Mucosa of stomach (tissue), 1 donor: ENCODE measurements around the gene HSD11B1L.
"Not testable (repeated sequence)": the region's sequence is repeated elsewhere in the genome, so short reads cannot be mapped to it uniquely, and the experiment has no call there.

ENCODE experiments used
- H3K27me3 ChIP-seq: one replicate; pipeline ENCODE4 v1.7.0; 2013; ENCODE audit warnings: mild to moderate bottlenecking, low read length; ENCODE audit not compliant: control insufficient read depth, insufficient read depth
- H3K36me3 ChIP-seq: one replicate; pipeline ENCODE4 v1.7.0; 2013; ENCODE audit warnings: low read length; ENCODE audit not compliant: control insufficient read depth, insufficient read depth
- H3K4me1 ChIP-seq: one replicate; pipeline ENCODE4 v1.7.0; 2013; ENCODE audit warnings: mild to moderate bottlenecking, low read length; ENCODE audit not compliant: control insufficient read depth, insufficient read depth
- H3K4me3 ChIP-seq: one replicate; pipeline ENCODE4 v1.7.0; 2013; ENCODE audit warnings: low read length
- H3K9ac ChIP-seq: one replicate; pipeline ENCODE4 v1.7.0; 2013; ENCODE audit warnings: mild to moderate bottlenecking, low read length, moderate library complexity
- H3K9me3 ChIP-seq: one replicate; pipeline ENCODE4 v1.7.0; 2013; ENCODE audit warnings: mild to moderate bottlenecking, low read length, moderate library complexity; ENCODE audit not compliant: control insufficient read depth
- donor health status: Pancreatic carcinoma.

HSD11B1L gene

GRCh38 chr19:5714816-5715215 is 34.0 kb downstream of the HSD11B1L start:
- Histone ChIP-seq H3K4me1 (peaks cover 14% of the 10 kb centered on the region), H3K27me3 (no peaks in the 10 kb centered on the region), H3K9ac (no peak overlapping the region), H3K4me3 (no peak overlapping the region), H3K36me3 (peaks cover 10% of the 10 kb centered on the region), H3K9me3 (no peaks in the 10 kb centered on the region)

GRCh38 chr19:5717215-5717935 is 36.5 kb downstream of the HSD11B1L start:
- Histone ChIP-seq H3K9ac (no peak overlapping the region), H3K36me3 (no peaks in the 10 kb centered on the region), H3K9me3 (no peaks in the 10 kb centered on the region), H3K27me3 (no peaks in the 10 kb centered on the region), H3K4me1 (peaks cover 14% of the 10 kb centered on the region), H3K4me3 (no peak overlapping the region)

GRCh38 chr19:5718037-5718578 is 37.3 kb downstream of the HSD11B1L start:
- H3K9ac ChIP-seq: peak overlapping the region; percentile 79
- H3K4me3 ChIP-seq: no peak overlapping the region
- H3K27me3 ChIP-seq: no peaks in the 10 kb centered on the region
- H3K36me3 ChIP-seq: no peaks in the 10 kb centered on the region
- no peaks in the 10 kb centered on the region for H3K9me3 ChIP-seq
- peaks cover 14% of the 10 kb centered on the region for H3K4me1 ChIP-seq

- peak overlapping the region; percentile 79 for H3K9ac ChIP-seq
- no peaks in the 10 kb centered on the region for H3K9me3 ChIP-seq
- H3K27me3 ChIP-seq: no peaks in the 10 kb centered on the region
- peaks cover 14% of the 10 kb centered on the region for H3K4me1 ChIP-seq
- H3K4me3 ChIP-seq: peak overlapping the region; percentile 89
- no peaks in the 10 kb centered on the region for H3K36me3 ChIP-seq
These were observed 37.9 kb downstream of the HSD11B1L start for GRCh38 chr19:5718579-5719273.

- no peaks in the 10 kb centered on the region for H3K9me3 ChIP-seq
- H3K4me3 ChIP-seq: peak overlapping the region; percentile 89
- peaks cover 14% of the 10 kb centered on the region for H3K4me1 ChIP-seq
- no peaks in the 10 kb centered on the region for H3K36me3 ChIP-seq
- peak overlapping the region; percentile 79 for H3K9ac ChIP-seq
- H3K27me3 ChIP-seq: no peaks in the 10 kb centered on the region
These were observed 38.6 kb downstream of the HSD11B1L start for GRCh38 chr19:5719274-5719960.

GRCh38 chr19:5719961-5720790 is 39.3 kb downstream of the HSD11B1L start, which contains the start of the genes CATSPERD and LONP1:
TSS of gene CATSPERD (plus strand) at chr19:5720637. CDS start at chr19:5720738, 101 bp downstream.
TSS of gene LONP1 (minus strand) at chr19:5720146. CDS start at chr19:5720132, 14 bp downstream.
- peaks cover 14% of the 10 kb centered on the region for H3K4me1 ChIP-seq
- H3K9ac ChIP-seq: peak within 1 kb of the TSS; percentile 79
- no peaks in the 10 kb centered on the region for H3K27me3 ChIP-seq
- H3K4me3 ChIP-seq: peak within 1 kb of the TSS; percentile 89
- H3K9me3 ChIP-seq: no peaks in the 10 kb centered on the region
- no peaks in the 10 kb centered on the region for H3K36me3 ChIP-seq

GRCh38 chr19:5727453-5728050 is 46.7 kb downstream of the HSD11B1L start:
- Histone ChIP-seq H3K36me3 (no peaks in the 10 kb centered on the region), H3K9me3 (no peaks in the 10 kb centered on the region), H3K4me1 (no peaks in the 10 kb centered on the region), H3K27me3 (no peaks in the 10 kb centered on the region), H3K4me3 (no peak overlapping the region), H3K9ac (no peak overlapping the region)

GRCh38 chr19:5733172-5733571 is 52.3 kb downstream of the HSD11B1L start:
- H3K9me3 ChIP-seq, H3K9ac ChIP-seq, H3K4me3 ChIP-seq, H3K36me3 ChIP-seq, H3K4me1 ChIP-seq, H3K27me3 ChIP-seq: not testable (repeated sequence)
